ENCODE measurements around the gene PCDHA3.
"Not testable (repeated sequence)": the region's sequence is repeated elsewhere in the genome, so short reads cannot be mapped to it uniquely, and the experiment has no call there.

- TF ChIP-seq ZNF354B (CRISPR knock-in tag; IDR thresholded peaks at IDR 0.05); KLF6 (CRISPR knock-in tag; IDR thresholded peaks at IDR 0.05); CTCF (CRISPR knock-in tag; IDR thresholded peaks at IDR 0.05); RFX1 (IDR thresholded peaks at IDR 0.05); HNF4A (CRISPR knock-in tag; IDR thresholded peaks at IDR 0.05); KLF15 (CRISPR knock-in tag; IDR thresholded peaks at IDR 0.05; ENCODE audit: borderline replicate concordance): not testable (repeated sequence)
These were observed 33.7 kb downstream of the PCDHA3 start for GRCh38 chr5:140834439-140835008.
